Fibroblast of skin of scalp (primary cell): ENCODE data around the gene TUBB.
"Not testable (repeated sequence)": the region's sequence is repeated elsewhere in the genome, so short reads cannot be mapped to it uniquely, and the experiment has no call there.

Experiments
- DNase-seq: peaks from one replicate; pipeline ENCODE4 v3.0.0-alpha.2; 2013

The TUBB gene

GRCh38 chr6:30761791-30762429 is 41.8 kb downstream of the TUBB start:
- no peak for DNase-seq

- DNase-seq, result no peak
Observed at GRCh38 chr6:30763155-30763617, 43.0 kb downstream of the TUBB start.

GRCh38 chr6:30763618-30764489 is 43.7 kb downstream of the TUBB start:
- peak; percentile 85 for DNase-seq

GRCh38 chr6:30764490-30765043 is 44.4 kb downstream of the TUBB start:
- DNase-seq, result not testable (repeated sequence)

GRCh38 chr6:30765495-30765894 is 45.3 kb downstream of the TUBB start:
- peak; percentile 55 for DNase-seq

GRCh38 chr6:30766461-30767157 is 46.5 kb downstream of the TUBB start:
- DNase-seq, result no peak

GRCh38 chr6:30767158-30767943 is 47.2 kb downstream of the TUBB start:
- no peak for DNase-seq

- no peak for DNase-seq
Observed at GRCh38 chr6:30767944-30768301, 47.8 kb downstream of the TUBB start.

- DNase-seq, result no peak
Observed at GRCh38 chr6:30768634-30769087, 48.5 kb downstream of the TUBB start.

GRCh38 chr6:30769088-30769852 is 49.1 kb downstream of the TUBB start:
- DNase-seq, result peak; percentile 97

- DNase-seq, result no peak
Observed at GRCh38 chr6:30769853-30770524, 49.8 kb downstream of the TUBB start.

- no peak for DNase-seq
Observed at GRCh38 chr6:30770592-30770991, 50.4 kb downstream of the TUBB start.

GRCh38 chr6:30774701-30775100 is 54.5 kb downstream of the TUBB start:
- no peak for DNase-seq
